IMR-90 (cell line): Measurements from ENCODE around the gene TTYH3. TPM values are rescaled to one million over a fixed set of nuclear protein-coding genes. Genes with fewer than 3 reads are reported as not detected.

Experiments used
- ATAC-seq: fragments of 200-7000 bp; cut with Tn5 transposase; 2 replicates; pipeline ENCODE4 v1.9.1; 2020; ENCODE audit warnings: low read depth, mild to moderate bottlenecking, moderate library complexity
- BruUV-seq: library from RNA; stranded (reverse); fragments of 400-500 nt; replicated peaks from 2 replicates; lab custom pipeline; 2021; lab: Mats Ljungman, UMichigan
- CTCF ChIA-PET: fragments of 300-600 bp; formaldehyde crosslinking; extraction: SDS; loops from one replicate; lab custom pipeline; 2021; ENCODE audit warnings: antibody characterized with exemption; lab: Yijun Ruan, JAX
- POLR2A ChIA-PET: fragments of 300-600 bp; sonication (Branson Sonifier 250); formaldehyde crosslinking; loops from one replicate; lab custom pipeline; 2022; ENCODE audit warnings: antibody characterized with exemption; ENCODE audit not compliant: unreplicated experiment; lab: Charles Lee
- DNase-seq: peaks from one replicate; pipeline ENCODE4 v3.0.0; 2013
- H2AFZ ChIP-seq: replicated peaks from 2 replicates; pipeline ENCODE3; 2013; ENCODE audit warnings: low read length, mild to moderate bottlenecking; ENCODE audit not compliant: poor library complexity
- H2AK5ac ChIP-seq: 2 replicates; pipeline ENCODE4 v1.6.1; 2013; ENCODE audit warnings: low read depth, low read length, inconsistent platforms
- H2AK9ac ChIP-seq: replicated peaks from 2 replicates; pipeline ENCODE3; 2013; ENCODE audit warnings: mild to moderate bottlenecking, low read depth, low read length, moderate library complexity; ENCODE audit not compliant: poor library complexity
- H2BK120ac ChIP-seq: 2 replicates; pipeline ENCODE4 v1.6.1; 2013; ENCODE audit warnings: low read depth, low read length, inconsistent platforms
- H2BK15ac ChIP-seq: 3 replicates; pipeline ENCODE4 v1.6.1; 2013; ENCODE audit warnings: low read depth, low read length, inconsistent platforms
- H2BK20ac ChIP-seq: 2 replicates; pipeline ENCODE4 v1.6.1; 2013; ENCODE audit warnings: low read depth, mild to moderate bottlenecking, inconsistent platforms, low read length, moderate library complexity
- H2BK5ac ChIP-seq: 2 replicates; pipeline ENCODE4 v1.6.1; 2013; ENCODE audit warnings: mild to moderate bottlenecking, low read depth, low read length, inconsistent platforms; ENCODE audit not compliant: poor library complexity, severe bottlenecking
- H3K14ac ChIP-seq: replicated peaks from 2 replicates; pipeline ENCODE4 v1.6.1; 2013; ENCODE audit warnings: low read depth, low read length, inconsistent platforms
- H3K18ac ChIP-seq: 2 replicates; pipeline ENCODE4 v1.6.1; 2013; ENCODE audit warnings: low read depth, low read length, control low read depth
- H3K23ac ChIP-seq: 2 replicates; pipeline ENCODE4 v1.6.1; 2013; ENCODE audit warnings: low read depth, low read length, inconsistent platforms
- H3K27ac ChIP-seq: 2 replicates; pipeline ENCODE4 v1.5.1; 2013; ENCODE audit warnings: mild to moderate bottlenecking, control low read depth, low read length; ENCODE audit not compliant: insufficient read depth
- H3K27me3 ChIP-seq: 2 replicates; pipeline ENCODE4 v1.6.1; 2013; ENCODE audit warnings: low read length; ENCODE audit not compliant: control insufficient read depth, insufficient read depth
- H3K36me3 ChIP-seq: 2 replicates; pipeline ENCODE4 v1.6.1; 2013; ENCODE audit warnings: low read length, mixed read lengths; ENCODE audit not compliant: control insufficient read depth, insufficient read depth
- H3K4ac ChIP-seq: 2 replicates; pipeline ENCODE4 v1.6.1; 2013; ENCODE audit warnings: low read depth, low read length, inconsistent platforms
- H3K4me1 ChIP-seq: 2 replicates; pipeline ENCODE4 v1.6.1; 2013; ENCODE audit warnings: low read length, mixed read lengths; ENCODE audit not compliant: control insufficient read depth, insufficient read depth
- H3K4me2 ChIP-seq: 2 replicates; pipeline ENCODE4 v1.6.1; 2013; ENCODE audit warnings: low read depth, mild to moderate bottlenecking, control low read depth, low read length, moderate library complexity
- H3K4me3 ChIP-seq: 2 replicates; pipeline ENCODE4 v1.5.1; 2013; ENCODE audit warnings: low read depth, mild to moderate bottlenecking, control low read depth, low read length, moderate library complexity; ENCODE audit not compliant: insufficient read depth
- H3K56ac ChIP-seq: 2 replicates; pipeline ENCODE4 v1.6.1; 2013; ENCODE audit warnings: low read length, inconsistent platforms; ENCODE audit not compliant: insufficient read depth; ENCODE audit errors: extremely low read depth
- H3K79me1 ChIP-seq, 2 experiments: 2 replicates each; pipeline ENCODE4 v1.6.1; 2013; ENCODE audit warnings: low read length in 2 of 2, inconsistent platforms in 1 of 2, low read depth in 1 of 2
- H3K9ac ChIP-seq: 2 replicates; pipeline ENCODE4 v1.6.1; 2013; ENCODE audit warnings: low read depth, low read length, control low read depth
- H3K9me1 ChIP-seq: 2 replicates; pipeline ENCODE4 v1.6.1; 2013; ENCODE audit warnings: low read length, inconsistent platforms; ENCODE audit not compliant: insufficient read depth
- H3K9me3 ChIP-seq: 2 replicates; pipeline ENCODE4 v1.6.1; 2013; ENCODE audit warnings: low read length; ENCODE audit not compliant: control insufficient read depth, insufficient read depth
- H4K20me1 ChIP-seq: 2 replicates; pipeline ENCODE4 v1.6.1; 2013; ENCODE audit warnings: low read length, inconsistent platforms; ENCODE audit not compliant: insufficient read depth
- H4K5ac ChIP-seq: 2 replicates; pipeline ENCODE4 v1.6.1; 2013; ENCODE audit warnings: mild to moderate bottlenecking, low read depth, low read length, control low read depth
- H4K8ac ChIP-seq, 2 experiments: 2 replicates each; pipeline ENCODE4 v1.6.1; 2013; ENCODE audit warnings: low read depth in 2 of 2, low read length in 2 of 2, control low read depth in 1 of 2, inconsistent platforms in 1 of 2
- H4K91ac ChIP-seq: 2 replicates; pipeline ENCODE4 v1.6.1; 2013; ENCODE audit warnings: low read depth, low read length, inconsistent platforms; ENCODE audit not compliant: insufficient read depth
- BHLHE40 ChIP-seq: fragments of 150-350 bp; IDR thresholded peaks from 2 replicates; pipeline ENCODE4 v1.6.1; 2016; ENCODE audit warnings: mild to moderate bottlenecking, low read depth, low read length
- MAFK ChIP-seq: IDR thresholded peaks from 2 replicates; pipeline ENCODE4 v1.6.1; 2012; ENCODE audit warnings: low read depth, low read length, improper control_type of control experiment
- RAD21 ChIP-seq: IDR thresholded peaks from 2 replicates; pipeline ENCODE4 v1.6.1; 2012; ENCODE audit warnings: low read length, improper control_type of control experiment
- WGBS, 2 experiments: methylation state at CpG; one replicate each; pipeline versions ENCODE4 v1.1.5 to v1.1.7; 2013; ENCODE audit warnings: missing lambda C conversion rate in 2 of 2; ENCODE audit not compliant: insufficient read length in 1 of 2; ENCODE audit errors: extremely low coverage in 2 of 2; 5-methylcytosine and 5-hydroxymethylcytosine counted together
- dilution Hi-C: fragments of 300-500 bp; cut with HindIII; formaldehyde crosslinking; loops from one replicate; pipeline ENCODE4 v1.14.3; 2018; ENCODE audit warnings: low sequenced_read_pairs; ENCODE audit not compliant: unreplicated experiment
- in situ Hi-C: fragments of 300-500 bp; cut with MboI; formaldehyde crosslinking; loops from 3 replicates; pipeline ENCODE4 v1.14.3; 2019; ENCODE audit warnings: low sequenced_read_pairs, inconsistent platforms, mixed read lengths
- intact Hi-C: fragments of 100-400 bp; cut with micrococcal nuclease; formaldehyde crosslinking; loops from 2 replicates; pipeline ENCODE4 v1.10.0; 2022
- polyA plus RNA-seq, 3 experiments: library from polyadenylated mRNA; depleted of rRNA; stranded (reverse); fragments of >200 nt; gene quantifications; 2 replicates each; pipeline ENCODE4 v1.2.3, GENCODE V29; 2012; ENCODE audit warnings: low replicate concordance in 1 of 3
- total RNA-seq: library from RNA; depleted of rRNA; stranded (reverse); fragments of >200 nt; gene quantifications from 2 replicates; pipeline ENCODE4 v1.2.3, GENCODE V29; 2012
- TF ChIP-seq, protein P1 (sequence below): conservative IDR thresholded peaks from 2 replicates; pipeline ENCODE4 v1.5.1; 2012; ENCODE audit warnings: mild to moderate bottlenecking, low read depth, low read length, improper control_type of control experiment

Gene TTYH3
- total and polyA plus RNA-seq, 2 of the 4 experiments (the other 2 are of a cell fraction) = 5.6 to 82.6 TPM

DNA sequence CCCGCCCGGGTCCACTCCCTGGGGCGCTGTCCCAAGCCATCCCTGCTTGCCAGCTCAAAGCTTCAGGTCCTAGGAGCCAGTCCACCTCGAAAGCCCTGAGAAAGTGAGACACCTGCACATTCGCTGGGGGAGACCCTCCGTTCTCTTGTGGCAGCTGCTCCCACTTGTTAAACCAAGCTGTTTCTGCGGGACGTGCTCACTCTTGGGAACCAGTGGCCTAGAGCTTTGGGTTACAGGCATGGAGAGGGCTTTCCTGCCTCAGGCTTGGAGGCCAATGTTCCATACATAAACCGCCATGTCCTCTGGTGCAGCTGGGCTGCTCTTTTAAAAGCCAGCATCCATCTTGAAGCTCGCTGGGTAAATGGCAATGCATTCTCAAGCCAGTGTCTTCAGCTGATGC, 19.9 kb upstream of the TTYH3 start:
- Histone ChIP-seq H4K5ac (no peak overlapping the region), H3K23ac (no peak overlapping the region), H2BK20ac (no peak overlapping the region), H2AK9ac (peak overlapping the region; percentile 87), H3K9ac (no peak overlapping the region), H3K27me3 (peaks cover 2% of the 10 kb centered on the region), H4K8ac (no peak overlapping the region), H3K36me3 (peaks cover 5% of the 10 kb centered on the region; the same call in 1 of the 2 replicates), H3K4me1 (peaks cover 7% of the 10 kb centered on the region; the same call in 1 of the 2 replicates), H3K56ac (no peak overlapping the region), H3K9me1 (no peaks in the 10 kb centered on the region), H3K4me3 (no peak overlapping the region), H2BK120ac (no peak overlapping the region), H3K9me3 (no peaks in the 10 kb centered on the region), H3K18ac (no peak overlapping the region), H3K14ac (no peak overlapping the region), H4K20me1 (no peaks in the 10 kb centered on the region; the same call in 1 of the 2 replicates), H2BK15ac (no peak overlapping the region), H3K4ac (no peak overlapping the region), H2BK5ac (no peak overlapping the region), H3K27ac (no peak overlapping the region), H2AFZ (no peak overlapping the region), H3K4me2 (no peak overlapping the region), H3K79me1 (no peaks in the 10 kb centered on the region), H2AK5ac (no peak overlapping the region), H4K91ac (no peak overlapping the region)
- no peak for TF ChIP-seq BHLHE40
- TF ChIP-seq, protein P1, sequence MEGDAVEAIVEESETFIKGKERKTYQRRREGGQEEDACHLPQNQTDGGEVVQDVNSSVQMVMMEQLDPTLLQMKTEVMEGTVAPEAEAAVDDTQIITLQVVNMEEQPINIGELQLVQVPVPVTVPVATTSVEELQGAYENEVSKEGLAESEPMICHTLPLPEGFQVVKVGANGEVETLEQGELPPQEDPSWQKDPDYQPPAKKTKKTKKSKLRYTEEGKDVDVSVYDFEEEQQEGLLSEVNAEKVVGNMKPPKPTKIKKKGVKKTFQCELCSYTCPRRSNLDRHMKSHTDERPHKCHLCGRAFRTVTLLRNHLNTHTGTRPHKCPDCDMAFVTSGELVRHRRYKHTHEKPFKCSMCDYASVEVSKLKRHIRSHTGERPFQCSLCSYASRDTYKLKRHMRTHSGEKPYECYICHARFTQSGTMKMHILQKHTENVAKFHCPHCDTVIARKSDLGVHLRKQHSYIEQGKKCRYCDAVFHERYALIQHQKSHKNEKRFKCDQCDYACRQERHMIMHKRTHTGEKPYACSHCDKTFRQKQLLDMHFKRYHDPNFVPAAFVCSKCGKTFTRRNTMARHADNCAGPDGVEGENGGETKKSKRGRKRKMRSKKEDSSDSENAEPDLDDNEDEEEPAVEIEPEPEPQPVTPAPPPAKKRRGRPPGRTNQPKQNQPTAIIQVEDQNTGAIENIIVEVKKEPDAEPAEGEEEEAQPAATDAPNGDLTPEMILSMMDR = no peak
- TF ChIP-seq RAD21 = no peak
- TF ChIP-seq MAFK = no peak
- no peak for DNase-seq
- CTCF ChIA-PET = no interaction called here
- in situ Hi-C loops = no loop called here
- ATAC-seq = no peak
- dilution Hi-C loops = no loop called here
- BruUV-seq = no TSS peak
- POLR2A ChIA-PET = no interaction called here
- intact Hi-C loops = no loop called here
- 97% methylated on average over 3 of the region's 10 CpGs; no CpG with 5 or more reads in 1 of the 2 experiments for WGBS, 2 experiments
